Measurements from ENCODE around the gene RAD23B. TPM values are rescaled to one million over a fixed set of nuclear protein-coding genes. Genes with fewer than 3 reads are reported as not detected.

The RAD23B gene
- total and polyA plus RNA-seq, 2 of the 13 experiments (the other 11 are each of a cell fraction or from before 2014, with no cell fraction given): 133 to 156 TPM

DNA sequence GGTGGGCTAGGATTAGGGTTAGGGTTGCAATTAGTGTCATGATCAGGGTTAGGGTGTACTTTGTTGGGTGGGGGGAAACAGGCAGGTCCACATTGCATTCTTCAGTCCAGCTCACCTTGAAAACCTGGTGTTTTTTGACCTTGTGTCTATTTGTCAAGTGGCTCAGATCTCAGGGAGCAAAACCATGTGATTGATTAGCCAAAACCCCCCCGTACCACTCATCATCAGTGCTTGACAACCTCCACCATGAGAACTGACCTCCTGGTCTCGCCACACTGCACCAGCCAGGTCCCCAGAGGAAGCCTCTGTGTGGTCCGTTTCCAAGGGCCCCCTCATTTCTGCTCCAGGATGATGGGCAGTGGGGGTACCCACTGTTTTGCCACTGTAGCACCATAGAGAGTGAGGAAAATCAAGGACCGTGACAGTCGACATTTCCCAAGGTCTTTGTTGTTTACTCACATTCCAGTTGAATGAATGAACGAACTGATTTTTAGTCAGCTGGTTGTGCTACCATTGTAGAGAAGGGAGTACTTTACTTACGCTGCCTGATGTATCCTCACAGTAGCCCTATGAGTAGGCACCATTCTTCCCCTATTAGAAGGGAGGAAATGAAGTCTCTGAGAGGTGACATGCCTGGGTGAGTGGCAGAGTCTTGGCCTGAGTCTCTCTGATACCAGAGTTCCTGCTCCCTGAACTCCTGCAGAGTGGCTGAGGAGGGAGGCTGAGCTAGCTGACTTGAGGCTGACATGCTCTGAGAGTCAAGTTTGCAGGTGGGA, 84.8 kb downstream of the RAD23B start (continued):
- TF ChIP-seq SRSF4 (IDR thresholded peaks at IDR 0.05; ENCODE audit: low read depth, low read length, poor library complexity, severe bottlenecking) (no peak), PPARG (CRISPR knock-in tag; conservative IDR thresholded peaks at IDR 0.05) (no peak), ZNF616 (CRISPR knock-in tag; IDR thresholded peaks at IDR 0.05; ENCODE audit: low read depth) (no peak), ZNF292 (CRISPR knock-in tag; IDR thresholded peaks at IDR 0.05; ENCODE audit: borderline replicate concordance, low read depth) (no peak), ZNF570 (CRISPR knock-in tag; IDR thresholded peaks at IDR 0.05; ENCODE audit: borderline replicate concordance) (no peak), ADNP (CRISPR knock-in tag; IDR thresholded peaks at IDR 0.05) (no peak), ZNF225 (CRISPR knock-in tag; IDR thresholded peaks at IDR 0.05) (no peak), LCORL (IDR thresholded peaks at IDR 0.05) (no peak), LCORL (CRISPR knock-in tag; IDR thresholded peaks at IDR 0.05) (no peak), TBL1XR1 (IDR thresholded peaks at IDR 0.05; ENCODE audit: borderline replicate concordance, low read length, partially characterized antibody) (no peak), PAF1 (CRISPR knock-in tag; IDR thresholded peaks at IDR 0.05) (no peak), ESRRA (CRISPR knock-in tag; IDR thresholded peaks at IDR 0.05; ENCODE audit: low read depth) (peak; percentile 71; the same call in 1 of the 2 replicates), HOXA3 (CRISPR knock-in tag; IDR thresholded peaks at IDR 0.05) (no peak), HMGA1 (CRISPR knock-in tag; conservative IDR thresholded peaks at IDR 0.05) (no peak), THAP11 (CRISPR knock-in tag; IDR thresholded peaks at IDR 0.05) (peak; percentile 21; the same call in 1 of the 2 replicates), ZNF720 (CRISPR knock-in tag; IDR thresholded peaks at IDR 0.05) (no peak), ZNF577 (CRISPR knock-in tag; IDR thresholded peaks at IDR 0.05; ENCODE audit: borderline replicate concordance, low read depth) (no peak), SP140L (CRISPR knock-in tag; IDR thresholded peaks at IDR 0.05; ENCODE audit: borderline replicate concordance) (no peak), MIXL1 (CRISPR knock-in tag; IDR thresholded peaks at IDR 0.05) (no peak)
- TF ChIP-seq, protein P1, sequence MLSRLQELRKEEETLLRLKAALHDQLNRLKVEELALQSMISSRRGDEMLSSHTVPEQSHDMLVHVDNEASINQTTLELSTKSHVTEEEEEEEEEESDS (CRISPR knock-in tag; IDR thresholded peaks at IDR 0.05; ENCODE audit: borderline replicate concordance): no peak
- TF ChIP-seq, protein P2, sequence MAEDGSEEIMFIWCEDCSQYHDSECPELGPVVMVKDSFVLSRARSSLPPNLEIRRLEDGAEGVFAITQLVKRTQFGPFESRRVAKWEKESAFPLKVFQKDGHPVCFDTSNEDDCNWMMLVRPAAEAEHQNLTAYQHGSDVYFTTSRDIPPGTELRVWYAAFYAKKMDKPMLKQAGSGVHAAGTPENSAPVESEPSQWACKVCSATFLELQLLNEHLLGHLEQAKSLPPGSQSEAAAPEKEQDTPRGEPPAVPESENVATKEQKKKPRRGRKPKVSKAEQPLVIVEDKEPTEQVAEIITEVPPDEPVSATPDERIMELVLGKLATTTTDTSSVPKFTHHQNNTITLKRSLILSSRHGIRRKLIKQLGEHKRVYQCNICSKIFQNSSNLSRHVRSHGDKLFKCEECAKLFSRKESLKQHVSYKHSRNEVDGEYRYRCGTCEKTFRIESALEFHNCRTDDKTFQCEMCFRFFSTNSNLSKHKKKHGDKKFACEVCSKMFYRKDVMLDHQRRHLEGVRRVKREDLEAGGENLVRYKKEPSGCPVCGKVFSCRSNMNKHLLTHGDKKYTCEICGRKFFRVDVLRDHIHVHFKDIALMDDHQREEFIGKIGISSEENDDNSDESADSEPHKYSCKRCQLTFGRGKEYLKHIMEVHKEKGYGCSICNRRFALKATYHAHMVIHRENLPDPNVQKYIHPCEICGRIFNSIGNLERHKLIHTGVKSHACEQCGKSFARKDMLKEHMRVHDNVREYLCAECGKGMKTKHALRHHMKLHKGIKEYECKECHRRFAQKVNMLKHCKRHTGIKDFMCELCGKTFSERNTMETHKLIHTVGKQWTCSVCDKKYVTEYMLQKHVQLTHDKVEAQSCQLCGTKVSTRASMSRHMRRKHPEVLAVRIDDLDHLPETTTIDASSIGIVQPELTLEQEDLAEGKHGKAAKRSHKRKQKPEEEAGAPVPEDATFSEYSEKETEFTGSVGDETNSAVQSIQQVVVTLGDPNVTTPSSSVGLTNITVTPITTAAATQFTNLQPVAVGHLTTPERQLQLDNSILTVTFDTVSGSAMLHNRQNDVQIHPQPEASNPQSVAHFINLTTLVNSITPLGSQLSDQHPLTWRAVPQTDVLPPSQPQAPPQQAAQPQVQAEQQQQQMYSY (CRISPR knock-in tag; IDR thresholded peaks at IDR 0.05): no peak
- TF ChIP-seq, protein P3, sequence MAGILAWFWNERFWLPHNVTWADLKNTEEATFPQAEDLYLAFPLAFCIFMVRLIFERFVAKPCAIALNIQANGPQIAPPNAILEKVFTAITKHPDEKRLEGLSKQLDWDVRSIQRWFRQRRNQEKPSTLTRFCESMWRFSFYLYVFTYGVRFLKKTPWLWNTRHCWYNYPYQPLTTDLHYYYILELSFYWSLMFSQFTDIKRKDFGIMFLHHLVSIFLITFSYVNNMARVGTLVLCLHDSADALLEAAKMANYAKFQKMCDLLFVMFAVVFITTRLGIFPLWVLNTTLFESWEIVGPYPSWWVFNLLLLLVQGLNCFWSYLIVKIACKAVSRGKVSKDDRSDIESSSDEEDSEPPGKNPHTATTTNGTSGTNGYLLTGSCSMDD (CRISPR knock-in tag; IDR thresholded peaks at IDR 0.05): no peak

All from HepG2 (cell line).